GM11168 (cell line): Measurements from ENCODE around the gene GEMIN4.
"Not testable (repeated sequence)": the region's sequence is repeated elsewhere in the genome, so short reads cannot be mapped to it uniquely, and the experiment has no call there.

ENCODE experiments used
- in situ Hi-C: fragments of 300-500 bp; cut with MboI; formaldehyde crosslinking; loops from one replicate; pipeline ENCODE4 v1.12.0; 2022; ENCODE audit warnings: low sequenced_read_pairs; ENCODE audit not compliant: unreplicated experiment

The GEMIN4 gene

GRCh38 chr17:705863-706262 is 46.2 kb downstream of the GEMIN4 start:
- in situ Hi-C loops = no loop called here

- in situ Hi-C loops = no loop called here
Observed at GRCh38 chr17:705011-705410, 47.1 kb downstream of the GEMIN4 start.

GRCh38 chr17:704111-704864 is 47.8 kb downstream of the GEMIN4 start:
- in situ Hi-C loops = no loop called here

- in situ Hi-C loops = no loop called here
Observed at GRCh38 chr17:703081-703875, 48.8 kb downstream of the GEMIN4 start.

- in situ Hi-C loops = no loop called here
Observed at GRCh38 chr17:700504-701094, 51.5 kb downstream of the GEMIN4 start.

- in situ Hi-C loops = no loop called here
Observed at GRCh38 chr17:699345-699744, 52.7 kb downstream of the GEMIN4 start.

GRCh38 chr17:698096-698495 is 54.0 kb downstream of the GEMIN4 start:
- in situ Hi-C loops = not testable (repeated sequence)

GRCh38 chr17:697682-698081 is 54.4 kb downstream of the GEMIN4 start:
- in situ Hi-C loops = no loop called here

GRCh38 chr17:696369-696768 is 55.7 kb downstream of the GEMIN4 start:
- in situ Hi-C loops = no loop called here
